K562 (cell line): Measurements from ENCODE around the gene NBEA. TPM values are rescaled to one million over a fixed set of nuclear protein-coding genes. Genes with fewer than 3 reads are reported as not detected.
A peak's percentile ranks its signal among the peaks of the same experiment; 100 is the strongest.

ENCODE experiments used
- MTA3 ChIP-seq: fragments of 450-650 bp; formaldehyde crosslinking; IDR thresholded peaks from 2 replicates; pipeline ENCODE4 v1.6.1; 2017; ENCODE audit warnings: mild to moderate bottlenecking, borderline replicate concordance
- RAD21 ChIP-seq, 2 experiments: fragments of 250-450 bp in 1 of 2; fragments of 450-650 bp in 1 of 2; sonication (Bioruptor Pico) in 1 of 2; formaldehyde crosslinking in 1 of 2; IDR thresholded peaks in 1 of 2; conservative IDR thresholded peaks in 1 of 2; 2 replicates each; pipeline versions ENCODE4 v1.4.0 to v1.8.0; 2020 to 2022; ENCODE audit warnings: mild to moderate bottlenecking in 2 of 2, moderate library complexity in 1 of 2
- REST ChIP-seq, 2 experiments: fragments of 450-650 bp; formaldehyde crosslinking in 1 of 2; IDR thresholded peaks; 2 replicates each; pipeline versions ENCODE4 v1.4.0 to v1.6.1; 2014 to 2020; ENCODE audit warnings: mild to moderate bottlenecking in 2 of 2, borderline replicate concordance in 1 of 2, low read depth in 1 of 2
- SRF ChIP-seq, 2 experiments: fragments of 250-450, 450-650 bp in 1 of 2; sonication (Bioruptor Pico) in 1 of 2; sonication (generic) in 1 of 2; formaldehyde crosslinking; IDR thresholded peaks; 2 replicates each; pipeline versions ENCODE4 v1.5.0 to v1.5.1; 2020 to 2022; ENCODE audit warnings: mild to moderate bottlenecking in 1 of 2, missing genetic modification reagents in 1 of 2
- USF1 ChIP-seq: sonication (generic); formaldehyde crosslinking; IDR thresholded peaks from 2 replicates; pipeline ENCODE4 v1.9.0; 2022; ENCODE audit warnings: mild to moderate bottlenecking, missing genetic modification reagents
- ZBED1 ChIP-seq: IDR thresholded peaks from 2 replicates; pipeline ENCODE4 v1.6.1; 2014
- ZBTB26 ChIP-seq: fragments of 450-650 bp; formaldehyde crosslinking; IDR thresholded peaks from 2 replicates; pipeline ENCODE4 v1.4.0; 2022; ENCODE audit warnings: missing genetic modification characterization
- ZFP91 ChIP-seq: sonication (generic); formaldehyde crosslinking; IDR thresholded peaks from 2 replicates; pipeline ENCODE4 v1.8.0; 2022; ENCODE audit warnings: mild to moderate bottlenecking, missing genetic modification reagents
- ZZZ3 ChIP-seq: fragments of 450-650 bp; IDR thresholded peaks from 2 replicates; pipeline ENCODE4 v1.6.1; 2016; ENCODE audit warnings: antibody characterized with exemption, mild to moderate bottlenecking, moderate library complexity
- polyA plus RNA-seq, 8 experiments: library from polyadenylated mRNA; depleted of rRNA in 4 of 8; stranded (reverse) in 5 of 8; unstranded in 3 of 8; fragments of >200 nt; fragmentation: Nextera tagmentation in 2 of 8; fragmentation: Illumina TruSeq in 1 of 8; extraction: Ambion mirVana in 2 of 8; extraction: Trizol in 1 of 8; gene quantifications; 2 replicates each; pipeline versions ENCODE4 v1.2.1 to v1.2.3, GENCODE V29; 2011 to 2014; ENCODE audit warnings: inconsistent platforms in 1 of 8, missing spikeins in 1 of 8
- total RNA-seq, 7 experiments: library from RNA; depleted of rRNA in 6 of 7; stranded (reverse); fragments of >200 nt in 6 of 7; fragmentation: Illumina TruSeq in 2 of 7; extraction: Trizol in 2 of 7; gene quantifications; 2 replicates each; pipeline versions ENCODE4 v1.2.1 to v1.2.3, GENCODE V29; 2011 to 2021; ENCODE audit warnings: low replicate concordance in 1 of 7
- TF ChIP-seq, protein P1 (sequence below), 2 experiments: fragments of 450-650 bp; IDR thresholded peaks; 2 replicates each; pipeline ENCODE4 v1.6.1; 2016

NBEA gene
- total and polyA plus RNA-seq, 9 of the 15 experiments (the other 6 are each of a cell fraction or from before 2014, with no cell fraction given): 0.03 to 0.94 (median 0.05) TPM; not detected in 2

- TF ChIP-seq REST (IDR thresholded peaks at IDR 0.05; ENCODE audit: borderline replicate concordance): peak; percentile 46; the same call in 1 of the 2 replicates
- TF ChIP-seq REST (CRISPR knock-in tag; IDR thresholded peaks at IDR 0.05; ENCODE audit: low read depth): no peak
- no peak for TF ChIP-seq ZFP91 (CRISPR knock-in tag)
- TF ChIP-seq RAD21 (CRISPR knock-in tag; conservative IDR thresholded peaks at IDR 0.05 in 1 of 2, IDR thresholded peaks at IDR 0.05 in 1 of 2): peak; percentile 37 to 63; a peak in 3 of 4 replicates
- TF ChIP-seq USF1 (CRISPR knock-in tag): no peak
- TF ChIP-seq ZBTB26 (CRISPR knock-in tag): no peak
- TF ChIP-seq SRF (CRISPR knock-in tag; IDR thresholded peaks at IDR 0.05): no peak
- no peak for TF ChIP-seq ZZZ3
- TF ChIP-seq MTA3: no peak
- no peak for TF ChIP-seq ZBED1
- TF ChIP-seq, protein P1, sequence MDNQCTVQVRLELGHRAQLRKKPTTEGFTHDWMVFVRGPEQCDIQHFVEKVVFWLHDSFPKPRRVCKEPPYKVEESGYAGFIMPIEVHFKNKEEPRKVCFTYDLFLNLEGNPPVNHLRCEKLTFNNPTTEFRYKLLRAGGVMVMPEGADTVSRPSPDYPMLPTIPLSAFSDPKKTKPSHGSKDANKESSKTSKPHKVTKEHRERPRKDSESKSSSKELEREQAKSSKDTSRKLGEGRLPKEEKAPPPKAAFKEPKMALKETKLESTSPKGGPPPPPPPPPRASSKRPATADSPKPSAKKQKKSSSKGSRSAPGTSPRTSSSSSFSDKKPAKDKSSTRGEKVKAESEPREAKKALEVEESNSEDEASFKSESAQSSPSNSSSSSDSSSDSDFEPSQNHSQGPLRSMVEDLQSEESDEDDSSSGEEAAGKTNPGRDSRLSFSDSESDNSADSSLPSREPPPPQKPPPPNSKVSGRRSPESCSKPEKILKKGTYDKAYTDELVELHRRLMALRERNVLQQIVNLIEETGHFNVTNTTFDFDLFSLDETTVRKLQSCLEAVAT (IDR thresholded peaks at IDR 0.05): no peak
These were observed 778.9 kb downstream of the NBEA start (continued) for GRCh38 chr13:35720690-35721554.
